Renal cortex interstitium (tissue), 15 donors: ENCODE measurements around the gene TATDN2. TPM values are rescaled to one million over a fixed set of nuclear protein-coding genes. Genes with fewer than 3 reads are reported as not detected.

ENCODE experiments used
- DNase-seq, 11 donors: peaks; one replicate each; pipeline ENCODE4 v3.0.0-alpha.2; 2013; ENCODE audit warnings: low read depth in 9 of 11, low spot score in 4 of 11; ENCODE audit errors: extremely low read depth in 1 of 11
- long read RNA-seq, 16 experiments: transcript quantifications; one replicate each; lab custom pipeline, GENCODE V29; 2026
- polyA plus RNA-seq, 3 donors: library from polyadenylated mRNA; unstranded; fragments of 120-200 nt; gene quantifications; one replicate each; pipeline ENCODE4 v1.2.1, GENCODE V29; 2013; ENCODE audit not compliant: insufficient read length in 3 of 3

Gene TATDN2
- 10 to 100 TPM; 32.2 to 35.8 (median 35.4) TPM for polyA plus RNA-seq
- long read RNA-seq, donor 1 = 0 reads
- long read RNA-seq, donor 2, full-length matches to known transcripts = 2 of 2 reads
- long read RNA-seq, donor 2, partial matches to known transcripts = 0 of 2 reads
- long read RNA-seq, donor 2, other reads (novel, unspliced or antisense) = 0 of 2 reads
- long read RNA-seq, donor 3 = 0 reads
- long read RNA-seq, donor 4, full-length matches to known transcripts = 2 of 2 reads
- long read RNA-seq, donor 4, partial matches to known transcripts = 0 of 2 reads
- long read RNA-seq, donor 4, other reads (novel, unspliced or antisense) = 0 of 2 reads
- long read RNA-seq, donor 5 = 0 reads
- long read RNA-seq, donor 6, full-length matches to known transcripts = 2 of 2 reads
- long read RNA-seq, donor 6, partial matches to known transcripts = 0 of 2 reads
- long read RNA-seq, donor 6, other reads (novel, unspliced or antisense) = 0 of 2 reads
- long read RNA-seq, donor 7, full-length matches to known transcripts = 2 of 12 reads
- long read RNA-seq, donor 7, partial matches to known transcripts = 10 of 12 reads
- long read RNA-seq, donor 7, other reads (novel, unspliced or antisense) = 0 of 12 reads
- long read RNA-seq, donor 8, full-length matches to known transcripts = 2 of 8 reads
- long read RNA-seq, donor 8, partial matches to known transcripts = 6 of 8 reads
- long read RNA-seq, donor 8, other reads (novel, unspliced or antisense) = 0 of 8 reads
- long read RNA-seq, donor 9, partial matches to known transcripts = 12 of 12 reads
- long read RNA-seq, donor 9, other reads (novel, unspliced or antisense) = 0 of 12 reads
- long read RNA-seq, donor 10, full-length matches to known transcripts = 3 of 3 reads
- long read RNA-seq, donor 10, partial matches to known transcripts = 0 of 3 reads
- long read RNA-seq, donor 10, other reads (novel, unspliced or antisense) = 0 of 3 reads
- long read RNA-seq, donor 11, full-length matches to known transcripts = 3 of 3 reads
- long read RNA-seq, donor 11, partial matches to known transcripts = 0 of 3 reads
- long read RNA-seq, donor 11, other reads (novel, unspliced or antisense) = 0 of 3 reads
- long read RNA-seq, donor 12, full-length matches to known transcripts = 1 of 1 reads
- long read RNA-seq, donor 12, partial matches to known transcripts = 0 of 1 reads
- long read RNA-seq, donor 12, other reads (novel, unspliced or antisense) = 0 of 1 reads
- long read RNA-seq, donor 13, full-length matches to known transcripts = 3 of 17 reads
- long read RNA-seq, donor 13, partial matches to known transcripts = 14 of 17 reads
- long read RNA-seq, donor 13, other reads (novel, unspliced or antisense) = 0 of 17 reads
- long read RNA-seq, donor 14, full-length matches to known transcripts = 4 of 4 reads
- long read RNA-seq, donor 14, partial matches to known transcripts = 0 of 4 reads
- long read RNA-seq, donor 14, other reads (novel, unspliced or antisense) = 0 of 4 reads
- long read RNA-seq, donor 15 = 0 reads
- long read RNA-seq, donor 16, full-length matches to known transcripts = 6 of 33 reads
- long read RNA-seq, donor 16, partial matches to known transcripts = 27 of 33 reads
- long read RNA-seq, donor 16, other reads (novel, unspliced or antisense) = 0 of 33 reads

- DNase-seq = peak; percentile 76 to 92 (median 86)
Observed at GRCh38 chr3:10248184-10248983, at the start of gene TATDN2. Gene TATDN2, plus strand, starts transcription at chr3:10248459. Its CDS starts 742 bp downstream, at chr3:10249201.

GRCh38 chr3:10198761-10199649 lies 49.3 kb upstream of the TATDN2 start:
- no peak for DNase-seq

GRCh38 chr3:10204921-10205320 lies 43.3 kb upstream of the TATDN2 start:
- no peak for DNase-seq

- no peak for DNase-seq
Observed at GRCh38 chr3:10205451-10206165, 42.7 kb upstream of the TATDN2 start.

DNA sequence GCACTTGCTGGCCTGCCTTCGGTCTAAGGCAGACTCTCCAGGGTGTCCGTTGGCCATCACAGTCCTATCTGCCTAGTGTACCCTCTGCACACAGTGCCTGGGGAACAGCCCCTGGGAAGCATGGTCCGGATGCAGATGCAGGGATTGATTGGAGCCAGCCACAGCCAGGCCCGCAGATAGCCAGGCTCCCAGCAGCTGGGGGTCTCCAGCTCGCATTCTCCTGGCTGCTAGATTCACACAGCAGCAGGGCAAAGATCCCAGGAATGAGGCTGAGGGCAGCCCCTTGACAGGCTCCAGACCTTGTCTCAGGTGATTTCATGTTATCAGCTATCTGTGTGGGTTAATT lies 42.1 kb upstream of the TATDN2 start:
- no peak for DNase-seq

DNA sequence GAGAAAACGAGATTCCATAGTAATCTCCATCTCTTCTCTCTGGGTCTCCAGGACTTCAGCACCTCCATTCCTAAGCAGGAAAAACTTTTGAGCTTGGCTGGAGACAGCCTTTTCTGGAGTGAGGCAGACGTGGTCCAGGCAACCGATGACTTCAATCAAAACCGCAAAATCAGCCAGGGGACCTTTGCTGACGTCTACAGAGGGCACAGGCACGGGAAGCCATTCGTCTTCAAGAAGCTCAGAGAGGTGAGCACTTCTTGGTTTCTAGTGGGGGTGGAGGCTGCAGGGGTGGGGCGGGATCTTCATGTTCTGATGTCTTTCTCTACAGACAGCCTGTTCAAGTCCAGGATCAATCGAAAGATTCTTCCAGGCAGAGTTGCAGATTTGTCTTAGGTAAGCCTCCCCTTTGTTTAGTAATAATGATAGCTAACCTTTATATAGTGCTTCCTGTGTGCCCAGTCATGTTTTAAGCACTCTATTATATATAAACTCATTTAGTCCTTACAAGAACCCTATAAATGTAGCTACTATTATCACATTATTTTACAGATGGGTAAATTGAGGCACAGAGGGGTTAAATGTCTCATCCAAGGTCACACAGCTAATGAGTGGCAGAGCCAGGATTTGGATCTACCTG lies 35.0 kb upstream of the TATDN2 start:
- DNase-seq = no peak

DNA sequence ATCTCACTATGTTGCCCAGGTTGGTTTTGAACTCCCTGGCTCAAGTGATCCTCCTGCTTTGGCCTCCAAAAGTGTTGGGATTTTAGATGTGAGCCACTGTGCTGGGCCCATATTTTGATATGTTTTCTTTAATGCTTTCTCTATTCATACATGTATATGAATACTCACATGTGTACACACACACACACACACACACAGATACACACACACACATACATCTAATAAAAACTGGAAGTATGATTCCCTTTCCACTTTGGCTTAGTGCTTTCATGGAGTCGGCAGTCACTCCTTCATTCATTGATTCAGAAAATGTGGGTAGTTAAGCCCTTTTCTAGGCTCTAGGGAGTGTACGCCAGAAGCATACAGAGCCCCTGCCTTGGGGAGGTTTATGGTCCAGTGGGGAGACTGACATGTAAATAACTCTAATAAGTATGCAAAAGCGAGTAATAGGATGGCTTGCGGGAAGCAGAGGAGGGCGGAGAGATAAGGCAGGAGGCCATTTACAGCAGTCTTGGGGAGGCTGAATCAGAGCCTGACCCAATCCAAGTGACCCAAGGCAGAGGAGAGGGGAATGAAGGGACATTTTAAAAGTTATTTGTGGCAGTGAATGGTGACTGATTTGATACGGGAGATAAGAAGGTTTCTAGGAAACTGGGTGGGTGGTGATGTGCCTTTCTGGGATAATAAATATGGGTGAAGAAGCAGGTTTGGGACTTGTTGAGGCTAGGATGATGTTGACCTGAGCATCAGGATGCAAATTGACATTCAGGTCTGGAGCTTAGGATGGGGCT lies 32.5 kb upstream of the TATDN2 start:
- DNase-seq = no peak

- no peak for DNase-seq
Observed at GRCh38 chr3:10217359-10217758, 30.9 kb upstream of the TATDN2 start.

GRCh38 chr3:10219737-10220136 lies 28.5 kb upstream of the TATDN2 start:
- DNase-seq = no peak

DNA sequence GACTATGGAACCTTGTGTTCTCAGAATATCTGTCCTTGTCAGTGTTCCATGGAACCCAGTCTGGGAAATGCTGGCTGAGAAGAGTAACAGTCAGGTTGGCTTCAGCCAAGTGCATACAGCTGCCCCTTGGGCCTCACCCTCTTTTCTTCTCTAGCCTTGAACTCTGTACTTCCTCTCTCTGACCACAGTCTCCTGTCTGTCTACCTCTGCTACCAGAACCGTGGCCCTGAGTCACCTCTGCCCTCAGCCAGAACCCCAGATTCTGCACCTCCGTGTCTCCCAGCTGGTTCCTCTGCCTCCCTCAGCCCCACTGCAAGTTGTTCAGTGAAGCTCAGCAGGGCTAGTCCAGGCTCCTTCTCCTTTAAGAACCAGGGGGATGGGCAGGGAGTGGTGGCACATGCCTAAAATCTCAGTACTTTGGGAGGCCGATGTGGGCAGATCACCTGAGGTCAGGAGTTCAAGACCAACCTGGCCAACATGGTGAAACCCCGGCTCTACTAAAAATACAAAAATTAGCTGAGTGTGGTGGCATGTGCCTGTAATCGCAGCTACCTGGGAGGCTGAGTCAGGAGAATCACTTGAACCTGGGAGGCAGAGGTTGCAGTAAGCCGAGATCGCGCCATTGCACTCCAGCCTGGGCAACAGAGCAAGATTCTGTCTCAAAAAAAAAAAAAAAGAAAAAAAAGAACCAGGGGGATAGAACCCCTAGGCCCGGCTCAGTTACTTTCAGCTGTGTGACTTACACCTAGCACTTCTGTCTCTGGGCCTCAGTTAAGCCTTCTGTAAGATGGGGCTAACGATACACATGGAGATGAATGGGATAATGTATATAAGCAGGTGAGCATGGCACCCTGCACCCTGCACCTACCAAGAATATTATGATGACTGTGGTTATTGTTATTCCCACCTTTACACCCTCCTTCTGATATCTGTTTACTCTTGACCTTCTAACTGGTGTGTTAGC lies 24.3 kb upstream of the TATDN2 start:
- DNase-seq = no peak

DNA sequence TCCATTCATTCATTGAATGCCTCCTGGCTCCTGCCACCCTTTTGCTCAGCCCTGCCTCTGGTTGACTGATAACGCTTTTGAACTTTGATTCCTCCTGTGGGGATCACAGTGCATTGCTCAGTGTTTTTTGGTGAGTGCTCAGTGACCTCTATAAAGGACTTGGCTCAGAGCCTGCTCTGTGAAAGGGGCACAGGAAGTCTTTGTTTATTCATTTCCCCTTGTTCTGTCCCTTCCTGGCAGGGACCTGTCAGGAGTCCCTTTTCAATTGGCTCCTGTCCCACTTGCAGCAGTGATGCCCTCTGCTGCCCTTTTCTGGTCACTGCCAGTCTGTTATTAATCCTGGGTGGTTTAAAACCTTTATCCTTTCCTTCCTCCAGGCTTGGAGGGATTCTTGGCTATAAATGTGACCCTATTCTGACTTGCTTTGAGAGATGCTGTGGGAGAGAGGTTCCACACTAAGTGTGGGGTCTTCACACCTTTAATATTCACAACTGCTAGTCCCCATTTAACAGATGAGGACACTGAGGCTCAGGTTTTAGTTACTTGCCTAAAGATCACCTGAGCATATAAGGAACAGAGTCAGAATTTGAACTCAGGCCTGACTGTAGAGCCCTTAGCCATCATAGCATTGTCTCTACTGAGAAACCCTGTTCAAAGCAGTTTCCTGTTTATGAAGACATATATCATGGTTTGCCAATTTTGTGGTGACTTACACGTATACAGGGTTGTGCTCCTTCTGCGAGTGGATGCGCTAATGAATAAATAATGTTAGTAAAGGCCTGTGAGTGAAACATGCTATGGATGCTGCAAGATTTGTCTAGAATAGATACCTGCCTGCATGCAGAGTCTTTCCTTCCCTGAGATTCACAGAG lies 23.2 kb upstream of the TATDN2 start:
- DNase-seq = peak in 8 of 11 donors; percentile 15 to 54 (median 32)

GRCh38 chr3:10226293-10226692 lies 22.0 kb upstream of the TATDN2 start:
- DNase-seq = no peak
